Esophagus muscularis mucosa (tissue), 4 donors: ENCODE results near the gene ANXA1.

Source experiments
- CTCF ChIP-seq, 3 experiments: fragments of 200-600 bp in 2 of 3; fragments of 450-650 bp in 1 of 3; sonication (generic) in 2 of 3; IDR thresholded peaks; one replicate each; pipeline ENCODE4 v1.5.1; 2017 to 2019; ENCODE audit warnings: antibody characterized with exemption in 3 of 3, mild to moderate bottlenecking in 2 of 3, moderate library complexity in 1 of 3
- EP300 ChIP-seq: sonication (generic); formaldehyde crosslinking; IDR thresholded peaks from one replicate; pipeline ENCODE4 v1.6.1; 2017; ENCODE audit warnings: antibody characterized with exemption
- POLR2A ChIP-seq: fragments of 450-650 bp; IDR thresholded peaks from one replicate; pipeline ENCODE4 v1.6.1; 2017; ENCODE audit warnings: antibody characterized with exemption, moderate library complexity, mild to moderate bottlenecking, low read depth
- POLR2AphosphoS5 ChIP-seq, 2 donors: sonication (generic); formaldehyde crosslinking; IDR thresholded peaks; one replicate each; pipeline ENCODE4 v1.6.1; 2017; ENCODE audit warnings: antibody characterized with exemption in 2 of 2

DNA sequence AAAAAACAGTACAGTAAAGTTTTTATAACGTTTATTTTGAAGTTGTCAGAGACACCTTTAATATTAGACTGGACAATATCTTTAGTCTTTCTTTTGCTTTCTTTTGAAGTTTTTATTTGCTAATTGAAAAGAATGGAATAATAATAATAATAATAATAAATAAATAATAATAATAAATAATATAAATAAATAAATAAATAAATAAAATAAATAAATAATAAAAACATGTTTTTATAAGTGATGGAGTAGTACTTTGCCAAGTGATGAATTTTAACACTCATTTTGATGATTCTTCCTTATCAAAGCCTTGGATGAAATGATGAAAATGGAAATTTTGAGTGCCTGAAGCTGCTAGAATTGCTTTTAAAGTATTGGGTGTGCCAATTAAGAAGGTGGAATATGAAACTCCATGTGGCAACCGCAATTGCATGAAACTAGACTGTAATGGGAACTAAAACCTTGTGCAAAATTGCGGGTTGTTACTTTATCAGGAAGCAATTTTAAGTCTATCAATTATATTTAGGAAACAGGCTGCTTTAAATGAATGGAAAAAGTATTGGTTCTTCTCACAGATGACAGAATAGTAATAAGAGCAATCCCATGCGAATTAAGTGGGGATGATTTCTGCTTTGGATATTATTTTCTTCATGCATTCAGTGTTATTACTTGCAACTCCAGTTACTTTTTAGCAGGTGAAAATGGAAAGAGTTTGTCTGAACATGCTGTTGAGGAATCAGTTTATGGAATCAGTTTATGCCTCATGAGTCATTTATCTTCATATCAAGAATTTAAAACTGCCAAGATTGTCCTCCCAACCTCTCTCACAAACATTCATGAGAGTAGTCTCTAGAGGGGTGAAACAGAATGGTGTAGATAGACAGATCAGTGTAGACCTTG lies 4.6 kb downstream of the ANXA1 start:
- TF ChIP-seq POLR2A (no peak), CTCF (IDR thresholded peaks at IDR 0.05) (no peak), EP300 (no peak), POLR2AphosphoS5 (IDR thresholded peaks at IDR 0.05) (no peak)
